Measurements from ENCODE around the gene COMMD6.

COMMD6 gene

GRCh38 chr13:75537401-75538365, at the start of gene COMMD6:
Gene COMMD6 (minus strand): TSS chr13:75537841. CDS start chr13:75537805, 36 bp downstream.
- peak within 1 kb of the TSS; percentile 77 for H3K27ac ChIP-seq

GRCh38 chr13:75585153-75585552, 47.5 kb upstream of the COMMD6 start:
- TF ChIP-seq CTCF (conservative IDR thresholded peaks at IDR 0.05) (no peak), ZFX (IDR thresholded peaks at IDR 0.05) (no peak)
- H3K27ac ChIP-seq, result no peak overlapping the region

More at GRCh38 chr13:75537401-75538365, at the start of gene COMMD6:
- no peak; the same call in 1 of the 2 replicates for TF ChIP-seq CTCF (conservative IDR thresholded peaks at IDR 0.05)
- TF ChIP-seq ZFX (IDR thresholded peaks at IDR 0.05), result peak; percentile 38; the same call in 1 of the 2 replicates

- no peak overlapping the region for H3K27ac ChIP-seq
- TF ChIP-seq ZFX (IDR thresholded peaks at IDR 0.05) (no peak), CTCF (conservative IDR thresholded peaks at IDR 0.05) (no peak)
These were observed 45.5 kb upstream of the COMMD6 start for GRCh38 chr13:75583091-75583490.

GRCh38 chr13:75581874-75582640, 44.4 kb upstream of the COMMD6 start:
- TF ChIP-seq CTCF (conservative IDR thresholded peaks at IDR 0.05) (no peak), ZFX (IDR thresholded peaks at IDR 0.05) (no peak)
- no peak overlapping the region for H3K27ac ChIP-seq

- H3K27ac ChIP-seq, result no peak overlapping the region
- TF ChIP-seq ZFX (IDR thresholded peaks at IDR 0.05) (no peak), CTCF (conservative IDR thresholded peaks at IDR 0.05) (no peak)
These were observed 41.9 kb upstream of the COMMD6 start for GRCh38 chr13:75579529-75579928.

GRCh38 chr13:75569576-75569975, 31.9 kb upstream of the COMMD6 start:
- H3K27ac ChIP-seq, result no peak overlapping the region
- TF ChIP-seq ZFX (IDR thresholded peaks at IDR 0.05), result no peak
- no peak for TF ChIP-seq CTCF (conservative IDR thresholded peaks at IDR 0.05)

GRCh38 chr13:75566658-75567057, 29.0 kb upstream of the COMMD6 start:
- TF ChIP-seq CTCF (conservative IDR thresholded peaks at IDR 0.05) (peak; percentile 50), ZFX (IDR thresholded peaks at IDR 0.05) (no peak)
- no peak overlapping the region for H3K27ac ChIP-seq

Measured in C4-2B (cell line).